DMS153 treated with DMSO at 0.1 percent for 48 hours (cell line): ENCODE data around the gene KCNE5.
"Not testable (repeated sequence)": the region's sequence is repeated elsewhere in the genome, so short reads cannot be mapped to it uniquely, and the experiment has no call there.

Source experiments
- DNase-seq: peaks from one replicate; lab custom pipeline; 2025; ENCODE audit not compliant: unreplicated experiment; lab: John Stamatoyannopoulos, UW

Gene KCNE5

GRCh38 chrX:109614951-109615350 lies 10.0 kb downstream of the KCNE5 start:
- DNase-seq = no peak

- DNase-seq = no peak
These were observed 23.5 kb downstream of the KCNE5 start for GRCh38 chrX:109601486-109601885.

GRCh38 chrX:109600237-109600651 lies 24.7 kb downstream of the KCNE5 start:
- DNase-seq = no peak

- no peak for DNase-seq
These were observed 29.0 kb downstream of the KCNE5 start for GRCh38 chrX:109596015-109596414.

GRCh38 chrX:109590176-109590575 lies 34.8 kb downstream of the KCNE5 start:
- DNase-seq = no peak

- no peak for DNase-seq
These were observed 39.5 kb downstream of the KCNE5 start for GRCh38 chrX:109585488-109585887.

GRCh38 chrX:109578916-109579315 lies 46.1 kb downstream of the KCNE5 start:
- DNase-seq = no peak

GRCh38 chrX:109577055-109577454 lies 47.9 kb downstream of the KCNE5 start:
- DNase-seq = no peak

- DNase-seq = not testable (repeated sequence)
These were observed 48.9 kb downstream of the KCNE5 start for GRCh38 chrX:109576083-109576482.
